GM21447 (cell line): ENCODE results near the gene RNF208.

ENCODE experiments used
- ATAC-seq: cut with Tn5 transposase; IDR thresholded peaks from one replicate; pipeline ENCODE4 v1.9.1; 2021; ENCODE audit not compliant: unreplicated experiment

The RNF208 gene

DNA sequence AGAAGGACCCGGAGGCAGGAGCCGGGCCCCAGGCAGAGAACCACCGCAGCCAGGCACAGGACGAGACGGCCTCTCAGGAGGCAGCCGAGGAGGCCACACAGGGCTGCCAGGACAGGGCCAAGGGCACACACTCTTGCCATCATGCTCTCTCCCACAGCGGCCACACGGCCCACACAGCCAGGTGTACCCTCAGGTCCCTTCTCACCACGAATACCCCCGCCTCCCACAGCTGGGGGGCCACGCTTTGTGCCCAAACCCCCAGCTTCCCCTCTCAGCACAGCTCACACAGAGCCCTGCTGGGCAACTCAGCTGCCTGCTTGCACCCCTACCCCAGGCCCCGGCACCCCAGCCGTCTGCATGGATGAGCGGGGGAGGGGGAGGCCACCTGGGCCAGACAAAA is 28.3 kb downstream of the RNF208 start:
- no peak for ATAC-seq

DNA sequence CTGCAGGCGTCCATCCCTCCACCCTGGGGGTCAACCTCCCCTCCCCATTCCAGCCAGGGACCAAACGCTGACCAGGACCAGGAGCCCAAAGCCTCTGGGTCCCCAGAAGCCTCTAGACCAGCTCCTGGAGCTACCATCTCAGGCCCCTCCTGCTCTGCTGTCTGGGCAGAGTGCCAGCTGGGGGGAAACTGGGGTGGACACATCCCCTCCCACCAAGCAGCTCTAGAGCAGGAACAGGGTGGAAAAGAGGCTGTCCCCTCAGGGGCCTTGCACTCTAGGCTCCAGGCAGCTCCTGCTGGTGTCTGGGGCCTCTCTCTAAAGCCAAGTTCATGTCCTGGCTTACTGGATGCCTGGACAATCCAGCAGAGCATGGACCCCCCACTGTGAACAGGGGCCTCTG is 29.2 kb downstream of the RNF208 start:
- no peak for ATAC-seq

DNA sequence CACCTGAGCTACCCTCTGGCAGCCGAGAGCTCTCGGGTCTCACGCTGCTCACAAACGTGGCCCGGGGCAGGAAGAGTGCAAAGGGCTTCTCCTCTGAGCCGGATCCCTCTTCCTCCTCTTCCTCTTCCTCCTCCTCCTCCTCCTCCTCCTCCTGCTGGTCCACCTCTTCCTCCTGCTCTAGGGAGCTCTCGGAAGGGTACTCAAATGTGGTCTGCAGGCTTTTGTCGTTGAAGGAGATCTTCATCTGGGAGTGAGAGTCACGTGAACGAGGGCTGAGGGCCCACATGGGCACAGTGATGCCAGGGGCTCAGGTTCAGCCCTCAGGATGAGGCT is 29.6 kb downstream of the RNF208 start:
- no peak for ATAC-seq

DNA sequence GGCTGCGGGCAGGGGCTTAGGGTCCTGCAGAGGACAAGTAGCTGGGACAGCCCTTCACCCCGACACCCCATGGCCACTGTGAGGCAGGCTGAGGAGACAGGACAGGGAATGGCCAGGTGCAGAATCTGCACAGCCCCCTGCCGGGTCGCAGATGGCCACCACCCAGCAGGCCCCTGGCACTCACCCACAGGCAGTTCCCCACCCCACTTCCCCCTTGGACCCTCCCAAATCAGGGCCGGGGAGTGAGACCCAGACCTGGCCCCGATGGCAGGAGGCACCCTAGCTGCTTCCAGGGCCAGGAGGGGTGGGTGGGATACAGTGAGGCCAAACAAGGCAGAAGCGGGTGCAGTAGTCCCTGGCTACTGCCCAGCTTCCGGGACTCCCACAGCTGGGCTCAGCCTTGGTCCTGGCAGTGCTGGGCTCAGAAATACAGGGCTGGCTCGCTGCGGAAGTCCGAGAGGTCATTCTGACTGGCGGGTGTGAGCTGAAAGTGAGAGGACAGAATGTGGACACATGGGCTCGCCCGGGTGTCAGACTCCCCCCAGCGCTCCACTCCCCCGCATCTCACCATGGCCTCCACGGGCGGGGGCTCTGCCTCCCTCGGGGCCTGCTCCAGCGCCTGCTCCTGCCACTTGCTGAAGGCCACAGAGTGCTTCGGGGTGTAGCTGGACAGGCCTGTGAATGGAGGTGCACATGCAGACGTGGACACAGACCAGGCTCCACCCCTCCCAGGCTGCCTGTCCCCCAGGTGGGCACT is 30.2 kb downstream of the RNF208 start:
- no peak for ATAC-seq

GRCh38 chr9:137191245-137191644 is 30.8 kb downstream of the RNF208 start:
- no peak for ATAC-seq

DNA sequence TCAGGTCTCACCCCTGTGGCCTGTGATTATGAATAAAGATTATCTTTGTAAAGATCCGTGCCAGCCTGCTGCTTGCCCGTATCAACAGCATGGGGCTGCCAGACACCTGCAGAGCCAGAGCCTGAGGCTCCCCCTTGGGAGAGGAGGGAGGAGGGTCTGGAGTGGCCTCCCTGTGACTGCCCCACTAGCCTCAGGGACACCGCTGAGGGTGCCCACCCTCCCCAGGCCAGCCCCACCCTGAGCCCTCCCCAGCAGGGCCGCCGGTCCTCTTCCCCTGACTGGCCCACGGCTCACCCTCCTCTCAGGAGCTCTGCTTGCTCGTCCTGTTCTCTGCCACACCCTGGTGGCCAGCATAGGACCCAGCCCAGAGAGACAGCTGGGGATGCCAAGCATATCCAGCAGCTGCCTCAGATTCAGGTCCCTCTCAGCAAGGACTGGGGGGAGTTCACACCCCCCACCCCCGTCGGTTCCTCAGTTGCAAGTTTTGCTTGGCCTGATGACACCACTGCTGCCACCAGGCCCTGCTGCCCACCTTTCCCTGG is 31.7 kb downstream of the RNF208 start:
- ATAC-seq = no peak

DNA sequence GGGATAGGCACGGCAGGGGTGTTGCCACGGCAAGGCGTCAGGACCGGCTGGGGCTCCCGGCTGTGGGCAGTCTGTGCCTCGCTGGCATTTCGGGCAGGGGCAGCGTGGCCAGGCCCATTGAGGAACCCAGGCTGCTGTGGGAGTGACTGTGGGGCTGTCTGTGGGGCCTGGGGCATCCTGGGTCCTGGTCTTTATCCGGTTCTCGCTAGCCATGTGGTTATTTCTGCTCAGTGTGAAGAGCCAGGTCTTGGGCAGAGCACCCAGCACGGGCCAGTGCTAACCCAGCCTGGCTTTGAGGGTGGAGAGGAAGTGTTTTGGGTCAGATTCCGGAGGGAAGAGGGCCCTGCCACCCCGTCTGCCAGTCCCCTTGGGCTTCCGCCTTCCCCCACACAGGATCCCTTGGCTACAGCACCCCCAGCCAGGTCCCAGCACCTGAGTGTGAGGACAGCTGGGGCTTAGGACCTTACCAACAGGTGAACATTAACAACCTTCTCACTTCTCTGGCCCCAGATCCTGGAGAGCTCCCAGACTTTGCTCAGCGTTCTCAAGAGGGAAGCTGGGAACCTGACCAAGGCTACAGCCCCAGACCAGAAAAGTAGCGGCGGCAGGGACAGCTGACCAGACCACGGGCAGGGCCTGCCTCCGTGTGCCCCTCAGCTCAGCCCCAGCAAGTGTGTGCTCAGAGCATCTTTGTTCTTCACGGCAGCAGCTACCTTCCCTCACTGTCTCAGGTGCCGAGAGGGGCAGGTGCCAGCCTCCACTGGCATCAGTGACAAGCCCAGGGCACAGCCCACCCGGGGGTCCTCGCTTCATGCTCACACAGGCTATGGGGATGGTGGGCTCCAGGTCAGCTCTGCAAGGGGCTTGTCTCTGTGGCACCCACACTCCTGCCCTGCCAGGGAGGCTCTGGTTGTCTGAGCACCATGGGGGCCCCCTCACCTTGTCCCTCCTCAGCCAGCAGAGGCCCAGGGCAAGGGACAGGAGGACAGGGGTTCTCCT is 32.4 kb downstream of the RNF208 start:
- ATAC-seq = no peak

- ATAC-seq = peak; percentile 73
Measured at GRCh38 chr9:137188490-137189296, 33.3 kb downstream of the RNF208 start, which contains the start of the genes ANAPC2 and SSNA1. TSS of gene ANAPC2 (minus strand) at chr9:137188560. CDS start at chr9:137188532, 28 bp downstream. TSS of gene SSNA1 (plus strand) at chr9:137188676. CDS start at chr9:137188727, 51 bp downstream.

GRCh38 chr9:137188086-137188489 is 34.0 kb downstream of the RNF208 start:
- peak; percentile 27 for ATAC-seq

DNA sequence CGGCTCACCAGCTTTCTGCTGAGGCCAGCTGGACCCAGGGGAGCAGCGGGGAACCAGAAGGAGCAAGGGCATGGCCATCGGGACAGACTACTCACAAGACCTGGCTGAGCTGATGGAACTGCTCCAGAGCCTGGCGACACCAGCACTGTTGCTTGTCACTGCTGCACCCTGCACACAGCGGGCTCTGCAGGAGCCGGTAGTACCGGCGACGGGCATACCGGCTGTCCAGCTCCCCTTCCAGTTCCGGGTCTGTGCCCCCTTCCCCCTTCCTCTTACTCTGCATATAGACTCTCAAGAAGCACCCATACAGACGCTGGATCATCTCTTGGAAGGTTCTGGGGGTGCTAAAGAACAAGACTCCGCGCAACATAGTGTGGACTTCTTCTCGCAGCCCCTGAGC is 34.7 kb downstream of the RNF208 start:
- ATAC-seq = no peak

- ATAC-seq = no peak
Measured at GRCh38 chr9:137186385-137186784, 35.7 kb downstream of the RNF208 start.

GRCh38 chr9:137185921-137186320 is 36.1 kb downstream of the RNF208 start:
- ATAC-seq = no peak

GRCh38 chr9:137184881-137185660 is 37.0 kb downstream of the RNF208 start:
- no peak for ATAC-seq

DNA sequence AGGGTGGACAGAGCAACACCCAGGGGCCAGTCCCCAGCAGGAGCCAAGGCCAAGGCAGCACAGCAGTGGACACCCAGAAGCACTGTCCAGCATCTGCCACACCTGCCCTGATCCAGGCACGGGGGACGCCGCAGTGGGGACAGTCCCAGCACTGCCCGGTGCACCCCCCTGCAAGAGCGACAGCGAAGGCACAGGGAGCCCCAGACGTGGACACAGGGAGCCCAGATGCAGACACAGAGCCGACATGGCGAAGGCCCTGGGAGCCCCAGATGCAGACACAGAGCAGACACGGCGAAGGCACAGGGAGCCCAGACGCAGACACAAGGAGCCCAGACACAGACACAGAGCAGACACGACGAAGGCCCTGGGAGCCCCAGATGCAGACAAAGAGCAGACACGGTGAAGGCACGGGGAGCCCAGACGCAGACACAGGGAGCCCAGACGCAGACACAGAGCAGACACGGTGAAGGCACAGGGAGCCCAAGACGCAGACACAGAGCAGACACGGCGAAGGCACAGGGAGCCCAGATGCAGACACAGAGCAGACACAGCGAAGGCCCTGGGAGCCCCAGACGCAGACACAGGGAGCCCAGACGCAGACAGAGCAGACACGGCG is 38.0 kb downstream of the RNF208 start:
- no peak for ATAC-seq

- no peak for ATAC-seq
Measured at GRCh38 chr9:137182836-137183235, 39.2 kb downstream of the RNF208 start.

DNA sequence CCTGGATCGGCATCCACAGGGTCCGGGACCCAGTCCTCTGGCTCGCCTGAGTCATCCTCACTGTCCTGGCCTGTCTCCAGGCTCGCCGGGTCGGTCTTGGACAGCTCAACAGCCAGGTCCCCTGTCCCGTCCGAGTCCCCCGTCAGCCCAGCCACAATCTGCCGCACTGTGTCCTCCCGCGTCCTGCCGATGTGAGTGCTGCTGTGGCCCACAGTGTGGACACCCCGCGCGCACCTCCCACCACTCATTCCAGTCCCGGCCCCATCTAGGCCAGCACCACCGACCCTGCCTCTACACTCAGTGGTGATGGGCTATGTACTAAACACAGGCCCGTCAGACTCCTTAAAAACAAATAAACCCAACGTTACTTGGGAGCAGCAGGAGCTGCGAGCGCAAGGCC is 40.4 kb downstream of the RNF208 start:
- ATAC-seq = no peak

- no peak for ATAC-seq
Measured at GRCh38 chr9:137180491-137180890, 41.5 kb downstream of the RNF208 start.

- no peak for ATAC-seq
Measured at GRCh38 chr9:137179761-137180160, 42.3 kb downstream of the RNF208 start.

- no peak for ATAC-seq
Measured at GRCh38 chr9:137178939-137179630, 43.0 kb downstream of the RNF208 start.
